22Rv1 (cell line): ENCODE measurements around the gene MCM5.

Experiments used
- CTCF ChIP-seq: fragments of 450-650 bp; IDR thresholded peaks from 2 replicates; pipeline ENCODE4 v1.5.1; 2017; ENCODE audit warnings: mild to moderate bottlenecking
- ZFX ChIP-seq: fragments of 450-650 bp; IDR thresholded peaks from 2 replicates; pipeline ENCODE4 v1.6.1; 2017; ENCODE audit warnings: antibody characterized with exemption, borderline replicate concordance

DNA sequence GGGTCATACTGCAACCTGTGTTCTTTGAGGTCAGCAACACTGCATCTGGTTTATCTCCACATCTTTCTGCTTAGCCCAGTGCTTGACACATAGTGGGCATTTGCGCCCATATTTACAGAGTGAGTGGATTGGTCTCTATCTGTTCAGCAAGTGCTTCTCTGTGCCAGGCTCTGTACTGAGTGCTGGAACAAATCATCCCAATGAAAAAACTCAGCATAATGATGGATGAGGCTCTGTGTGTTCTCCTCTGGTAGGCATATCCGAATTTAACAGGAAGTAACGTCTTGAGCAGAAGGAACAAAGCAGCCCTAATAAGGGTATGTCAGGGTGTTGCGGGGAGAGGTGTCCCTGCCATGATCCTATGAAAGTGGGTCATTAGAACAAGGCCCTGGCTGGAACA, 46.0 kb downstream of the MCM5 start:
- TF ChIP-seq CTCF (no peak), ZFX (no peak)
